Right lobe of liver (tissue), 4 donors: ENCODE data around the gene SUMO1.

Experiments used
- CTCF ChIP-seq, 4 donors: fragments of 200-600 bp in 3 of 4; fragments of 450-650 bp in 1 of 4; IDR thresholded peaks; one replicate each; pipeline versions ENCODE4 v1.5.1 to v1.8.0; 2016 to 2022; ENCODE audit warnings: antibody characterized with exemption in 4 of 4, mild to moderate bottlenecking in 2 of 4
- POLR2A ChIP-seq: fragments of 450-650 bp; IDR thresholded peaks from one replicate; pipeline ENCODE4 v1.6.1; 2017; ENCODE audit warnings: antibody characterized with exemption, mild to moderate bottlenecking
- donor health status: DM: no; HTN: no; CAD: no.
- donor health status: DM: no; HTN: no; CAD: no.
- donor health status: DM: no; HTN: yes; CAD: no.

GRCh38 chr2:202157211-202157990 lies 81.0 kb downstream of the SUMO1 start:
- TF ChIP-seq POLR2A (no peak), CTCF (IDR thresholded peaks at IDR 0.05) (no peak)
